SK-N-SH (cell line): ENCODE results near the gene OR10K1. TPM values are rescaled to one million over a fixed set of nuclear protein-coding genes. Genes with fewer than 3 reads are reported as not detected.
"Not testable (repeated sequence)": the region's sequence is repeated elsewhere in the genome, so short reads cannot be mapped to it uniquely, and the experiment has no call there.

Experiments
- CTCF ChIA-PET: fragments of 300-600, 350-600 bp; formaldehyde crosslinking; extraction: SDS; loops from one replicate; lab custom pipeline; 2021; lab: Yijun Ruan, JAX
- POLR2A ChIA-PET: fragments of 350-600 bp; sonication (Branson Sonifier 250); formaldehyde crosslinking; extraction: SDS; loops from one replicate; lab custom pipeline; 2020; ENCODE audit warnings: antibody characterized with exemption, inconsistent platforms; lab: Yijun Ruan, JAX
- DNase-seq: peaks from one replicate; pipeline ENCODE4 v3.0.0; 2012
- H2AFZ ChIP-seq: fragments of 200-600 bp; sonication (generic); 2 replicates; pipeline ENCODE4 v1.8.1; 2016; ENCODE audit warnings: antibody characterized with exemption, mild to moderate bottlenecking, low read depth
- H3F3A ChIP-seq: fragments of 200-600 bp; sonication (generic); replicated peaks from 2 replicates; pipeline ENCODE3; 2016; ENCODE audit warnings: antibody characterized with exemption, mild to moderate bottlenecking; ENCODE audit not compliant: insufficient read depth
- H3K27ac ChIP-seq, 2 experiments: fragments of 200-500 bp in 1 of 2; fragments of 200-600 bp in 1 of 2; sonication (Bioruptor generic) in 1 of 2; sonication (generic), shearing (Covaris generic) in 1 of 2; 2 replicates each; pipeline versions ENCODE4 v1.5.1 to v1.6.1; 2014 to 2016; ENCODE audit warnings: low read depth in 2 of 2, inconsistent platforms in 1 of 2, low read length in 1 of 2, mild to moderate bottlenecking in 1 of 2, mixed read lengths in 1 of 2
- H3K27me3 ChIP-seq: fragments of 200-600 bp; sonication (generic), shearing (Covaris generic); 2 replicates; pipeline ENCODE4 v1.6.1; 2016; ENCODE audit warnings: mixed run types; ENCODE audit not compliant: insufficient read depth
- H3K36me3 ChIP-seq, 2 experiments: fragments of 200-500 bp in 1 of 2; fragments of 200-600 bp in 1 of 2; sonication (Bioruptor generic) in 1 of 2; sonication (generic) in 1 of 2; replicated peaks in 1 of 2; 2 replicates each; pipeline versions ENCODE3 to v1.5.1; 2014 to 2016; ENCODE audit warnings: low read length in 1 of 2, mild to moderate bottlenecking in 1 of 2; ENCODE audit not compliant: insufficient read depth in 2 of 2, control insufficient read depth in 1 of 2
- H3K4me1 ChIP-seq, 2 experiments: fragments of 200-500 bp in 1 of 2; fragments of 200-600 bp in 1 of 2; sonication (Bioruptor generic) in 1 of 2; sonication (generic), shearing (Covaris generic) in 1 of 2; 2 replicates each; pipeline versions ENCODE4 v1.5.1 to v1.6.1; 2014 to 2016; ENCODE audit warnings: low read depth in 1 of 2, low read length in 1 of 2, mixed run types in 1 of 2; ENCODE audit not compliant: insufficient read depth in 2 of 2, control insufficient read depth in 1 of 2
- H3K4me2 ChIP-seq: fragments of 200-600 bp; sonication (generic), shearing (Covaris generic); 2 replicates; pipeline ENCODE4 v1.6.1; 2017; ENCODE audit warnings: mixed run types
- H3K4me3 ChIP-seq, 2 experiments: fragments of 200-500 bp in 1 of 2; fragments of 200-600 bp in 1 of 2; sonication (Bioruptor generic) in 1 of 2; sonication (generic), shearing (Covaris generic) in 1 of 2; 2 replicates each; pipeline versions ENCODE4 v1.5.1 to v1.8.1; 2014 to 2016; ENCODE audit warnings: low read depth in 2 of 2, inconsistent platforms in 1 of 2, low read length in 1 of 2, mild to moderate bottlenecking in 1 of 2, mixed read lengths in 1 of 2, moderate library complexity in 1 of 2
- H3K79me2 ChIP-seq: fragments of 200-600 bp; sonication (generic); 2 replicates; pipeline ENCODE4 v1.8.1; 2017; ENCODE audit warnings: mild to moderate bottlenecking; ENCODE audit not compliant: insufficient read depth
- H3K9ac ChIP-seq: fragments of 200-600 bp; sonication (generic); 2 replicates; pipeline ENCODE4 v1.6.1; 2017; ENCODE audit warnings: mixed run types
- H3K9me2 ChIP-seq: fragments of 200-600 bp; sonication (generic); 2 replicates; pipeline ENCODE4 v1.6.1; 2017; ENCODE audit warnings: mixed run types
- H3K9me3 ChIP-seq: fragments of 200-600 bp; sonication (generic); 2 replicates; pipeline ENCODE4 v1.6.1; 2017; ENCODE audit warnings: mixed run types, mild to moderate bottlenecking, moderate library complexity
- H4K20me1 ChIP-seq: fragments of 200-600 bp; sonication (generic); 2 replicates; pipeline ENCODE4 v1.6.1; 2017; ENCODE audit warnings: mild to moderate bottlenecking, mixed run types; ENCODE audit not compliant: insufficient read depth
- CHD2 ChIP-seq: fragments of 150-350 bp; IDR thresholded peaks from 2 replicates; pipeline ENCODE4 v1.6.1; 2018; ENCODE audit warnings: low read length; ENCODE audit not compliant: partially characterized antibody
- EZH2phosphoT487 ChIP-seq: fragments of 200-600 bp; sonication (generic); IDR thresholded peaks from 2 replicates; pipeline ENCODE4 v1.6.1; 2017; ENCODE audit warnings: low read depth, mixed run types, mild to moderate bottlenecking, antibody characterized with exemption, moderate library complexity, borderline replicate concordance
- FOXJ3 ChIP-seq: sonication (generic); formaldehyde crosslinking; IDR thresholded peaks from 2 replicates; pipeline ENCODE4 v1.5.1; 2020; ENCODE audit warnings: mild to moderate bottlenecking, missing genetic modification reagents
- FOXM1 ChIP-seq: IDR thresholded peaks from 2 replicates; pipeline ENCODE4 v1.4.0; 2012; ENCODE audit warnings: low read depth, mild to moderate bottlenecking
- MAX ChIP-seq: IDR thresholded peaks from 2 replicates; pipeline ENCODE4 v1.4.0; 2012; ENCODE audit warnings: low read depth
- MEF2A ChIP-seq: IDR thresholded peaks from 2 replicates; pipeline ENCODE4 v1.4.0; 2012; ENCODE audit warnings: low read depth, borderline replicate concordance
- NFIC ChIP-seq: IDR thresholded peaks from 2 replicates; pipeline ENCODE4 v1.4.0; 2012; ENCODE audit warnings: borderline replicate concordance
- NRF1 ChIP-seq: IDR thresholded peaks from 2 replicates; pipeline ENCODE4 v1.6.1; 2012; ENCODE audit warnings: low read depth, mild to moderate bottlenecking, low read length
- POLR2AphosphoS5 ChIP-seq: IDR thresholded peaks from 2 replicates; pipeline ENCODE4 v1.6.1; 2012; ENCODE audit warnings: low read depth, low read length
- REST ChIP-seq: IDR thresholded peaks from 2 replicates; pipeline ENCODE4 v1.6.1; 2012; ENCODE audit warnings: mild to moderate bottlenecking, low read depth, low read length, moderate library complexity
- SIN3A ChIP-seq: IDR thresholded peaks from 2 replicates; pipeline ENCODE4 v1.6.1; 2012; ENCODE audit warnings: low read depth, mild to moderate bottlenecking, low read length, moderate library complexity, borderline replicate concordance
- SMC3 ChIP-seq: IDR thresholded peaks from 2 replicates; pipeline ENCODE4 v1.6.1; 2012; ENCODE audit warnings: low read depth, low read length, improper control_type of control experiment
- TAF1 ChIP-seq: IDR thresholded peaks from 2 replicates; pipeline ENCODE4 v1.6.1; 2012; ENCODE audit warnings: low read depth, mild to moderate bottlenecking, low read length, moderate library complexity, borderline replicate concordance
- USF1 ChIP-seq: IDR thresholded peaks from 2 replicates; pipeline ENCODE4 v1.4.0; 2012; ENCODE audit warnings: low read depth, borderline replicate concordance
- YY1 ChIP-seq: IDR thresholded peaks from 2 replicates; pipeline ENCODE4 v1.4.0; 2012; ENCODE audit warnings: low read depth, mild to moderate bottlenecking
- ZBTB33 ChIP-seq: IDR thresholded peaks from 2 replicates; pipeline ENCODE4 v1.4.0; 2012; ENCODE audit warnings: low read depth, borderline replicate concordance
- WGBS: methylation state at CpG from one replicate; pipeline ENCODE4 v1.1.6; 2017; ENCODE audit warnings: low lambda C conversion rate; 5-methylcytosine and 5-hydroxymethylcytosine counted together
- polyA plus RNA-seq, 3 experiments: library from polyadenylated mRNA; depleted of rRNA; stranded (reverse); fragments of >200 nt; gene quantifications; 2 replicates each; pipeline ENCODE4 v1.2.3, GENCODE V29; 2012

Gene OR10K1
- polyA plus RNA-seq, 1 of the 3 experiments (the other 2 are of a cell fraction), result not detected

GRCh38 chr1:158422212-158422611, 39.4 kb upstream of the OR10K1 start (continued):
- no peak for TF ChIP-seq CHD2
- no peak for TF ChIP-seq USF1
- TF ChIP-seq EZH2phosphoT487, result no peak

GRCh38 chr1:158425027-158425426, 36.6 kb upstream of the OR10K1 start:
- Histone ChIP-seq H3K27ac (no peak overlapping the region), H3K4me2 (no peak overlapping the region), H3K9ac (no peak overlapping the region), H3K9me3 (no peaks in the 10 kb centered on the region), H3F3A (no peaks in the 10 kb centered on the region), H3K4me1 (no peaks in the 10 kb centered on the region), H3K9me2 (no peaks in the 10 kb centered on the region), H4K20me1 (no peaks in the 10 kb centered on the region), H3K79me2 (no peaks in the 10 kb centered on the region), H3K36me3 (no peaks in the 10 kb centered on the region), H2AFZ (no peak overlapping the region), H3K4me3 (no peak overlapping the region), H3K27me3 (no peaks in the 10 kb centered on the region)
- POLR2A ChIA-PET, result no interaction called here
- CTCF ChIA-PET, result no interaction called here
- TF ChIP-seq POLR2AphosphoS5 (no peak), ZBTB33 (no peak), NFIC (no peak), TAF1 (no peak), YY1 (no peak), SMC3 (no peak), CHD2 (no peak), SIN3A (no peak), MEF2A (no peak), FOXM1 (no peak), FOXJ3 (no peak)
- no peak for DNase-seq

GRCh38 chr1:158426137-158426536, 35.5 kb upstream of the OR10K1 start, which contains the start of gene OR10K2:
TSS of gene OR10K2 (minus strand) at chr1:158426237. CDS start at chr1:158420866, 5,371 bp downstream.
- H2AFZ ChIP-seq, result no peak within 1 kb of the TSS
- no peaks in the 10 kb centered on the region for H4K20me1 ChIP-seq
- H3K27me3 ChIP-seq, result no peaks in the 10 kb centered on the region
- H3K9me3 ChIP-seq, result no peaks in the 10 kb centered on the region
- no peak for DNase-seq
- 0% methylated on average over 1 of the region's 1 CpG for WGBS
- no peak within 1 kb of the TSS for H3K4me2 ChIP-seq
- H3K27ac ChIP-seq, result no peak within 1 kb of the TSS
- H3K36me3 ChIP-seq, result no peaks in the 10 kb centered on the region
- H3K79me2 ChIP-seq, result no peaks in the 10 kb centered on the region
- CTCF ChIA-PET, result no interaction called here
- H3K4me3 ChIP-seq, result no peak within 1 kb of the TSS
- H3K9me2 ChIP-seq, result no peaks in the 10 kb centered on the region
- no peaks in the 10 kb centered on the region for H3F3A ChIP-seq
- POLR2A ChIA-PET, result no interaction called here
- no peaks in the 10 kb centered on the region for H3K4me1 ChIP-seq
- no peak within 1 kb of the TSS for H3K9ac ChIP-seq
- no peak for TF ChIP-seq SMC3
- no peak for TF ChIP-seq POLR2AphosphoS5
- TF ChIP-seq REST, result no peak
- TF ChIP-seq MAX, result no peak
- no peak for TF ChIP-seq NRF1

- DNase-seq, H3K9me2 ChIP-seq, H3K27ac ChIP-seq, H3K27me3 ChIP-seq, H3K9ac ChIP-seq, H3K9me3 ChIP-seq, H2AFZ ChIP-seq, H3K36me3 ChIP-seq, H3K4me2 ChIP-seq, H3K4me1 ChIP-seq, H3F3A ChIP-seq, H3K79me2 ChIP-seq, CTCF ChIA-PET, H4K20me1 ChIP-seq, POLR2A ChIA-PET, H3K4me3 ChIP-seq: not testable (repeated sequence)
- 0% methylated on average over 3 of the region's 3 CpGs for WGBS
Measured at GRCh38 chr1:158430163-158430562, 31.5 kb upstream of the OR10K1 start.
